AG04450 (cell line): ENCODE data around the gene MYO15A. TPM values are rescaled to one million over a fixed set of nuclear protein-coding genes. Genes with fewer than 3 reads are reported as not detected.

Source experiments
- CTCF ChIA-PET: fragments of 300-600, 350-600 bp; formaldehyde crosslinking; extraction: SDS; loops from one replicate; lab custom pipeline; 2022; ENCODE audit warnings: antibody characterized with exemption, inconsistent platforms; lab: Charles Lee
- POLR2A ChIA-PET: fragments of 350-600 bp; formaldehyde crosslinking; extraction: SDS; loops from one replicate; lab custom pipeline; 2021; ENCODE audit warnings: antibody characterized with exemption, inconsistent platforms; lab: Yijun Ruan, JAX
- DNase-seq: peaks from one replicate; pipeline ENCODE4 v3.0.0-alpha.2; 2011; ENCODE audit warnings: low read depth, low spot score
- H3K27ac ChIP-seq: one replicate; pipeline ENCODE4 v1.5.1; 2012; ENCODE audit warnings: low read depth, low read length, control low read depth
- H3K27me3 ChIP-seq: one replicate; pipeline ENCODE4 v1.6.0; 2012; ENCODE audit warnings: low read length; ENCODE audit not compliant: control insufficient read depth, insufficient read depth
- H3K4me3 ChIP-seq: 2 replicates; pipeline ENCODE4 v1.5.1; 2011; ENCODE audit warnings: mild to moderate bottlenecking, low read depth, low read length, control low read depth
- H3K9me3 ChIP-seq: 2 replicates; pipeline ENCODE4 v1.5.1; 2012; ENCODE audit warnings: low read length; ENCODE audit not compliant: control insufficient read depth, insufficient read depth
- CTCF ChIP-seq: IDR thresholded peaks from 2 replicates; pipeline ENCODE4 v1.5.1; 2011; ENCODE audit warnings: low read depth, low read length, control low read depth, inconsistent platforms
- polyA plus RNA-seq: library from polyadenylated mRNA; depleted of rRNA; stranded (reverse); fragments of >200 nt; gene quantifications from 2 replicates; pipeline ENCODE4 v1.2.3, GENCODE V29; 2011

Gene MYO15A
- polyA plus RNA-seq, 1 experiment, result 0.19 TPM

GRCh38 chr17:18181358-18181757 lies 72.8 kb downstream of the MYO15A start:
- H3K27ac ChIP-seq, result no peak overlapping the region
- no peak for DNase-seq
- POLR2A ChIA-PET, result interaction anchor here (0.7 kb wide), 1 partner anchor 132 kb away, joined by 3 read pairs; no protein-coding TSS in a partner anchor
- CTCF ChIA-PET, result no interaction called here
- no peak for TF ChIP-seq CTCF
- H3K27me3 ChIP-seq, result no peaks in the 10 kb centered on the region
- H3K9me3 ChIP-seq, result no peaks in the 10 kb centered on the region; the same call in 1 of the 2 replicates
- no peak overlapping the region for H3K4me3 ChIP-seq

GRCh38 chr17:18182110-18182977 lies 73.8 kb downstream of the MYO15A start:
- DNase-seq, result no peak
- no peaks in the 10 kb centered on the region; the same call in 1 of the 2 replicates for H3K9me3 ChIP-seq
- ChIA-PET POLR2A (interaction anchor here (0.7 to 1.4 kb wide), 5 partner anchors 21 to 677 kb away, joined by 3 to 6 read pairs (median 3); no protein-coding TSS in a partner anchor), CTCF (interaction anchor here (0.7 kb wide), 1 partner anchor 73 kb away, joined by 3 read pairs; no protein-coding TSS in a partner anchor)
- TF ChIP-seq CTCF, result no peak
- H3K4me3 ChIP-seq, result peak overlapping the region; percentile 91
- peak overlapping the region; percentile 99 for H3K27ac ChIP-seq
- no peaks in the 10 kb centered on the region for H3K27me3 ChIP-seq

GRCh38 chr17:18182978-18183333 lies 74.4 kb downstream of the MYO15A start:
- peak overlapping the region; percentile 99 for H3K27ac ChIP-seq
- ChIA-PET CTCF (interaction anchor here (0.7 kb wide), 1 partner anchor 72 kb away, joined by 3 read pairs; no protein-coding TSS in a partner anchor), POLR2A (interaction anchor here (0.7 to 1.4 kb wide), 5 partner anchors 15 to 75 kb away, joined by 3 to 10 read pairs (median 5); no protein-coding TSS in a partner anchor)
- H3K4me3 ChIP-seq, result peak overlapping the region; percentile 91
- peak; percentile 34 for DNase-seq
- no peak for TF ChIP-seq CTCF
- no peaks in the 10 kb centered on the region; the same call in 1 of the 2 replicates for H3K9me3 ChIP-seq
- no peaks in the 10 kb centered on the region for H3K27me3 ChIP-seq

GRCh38 chr17:18183334-18184142 lies 75.0 kb downstream of the MYO15A start, which contains the start of gene ALKBH5:
ALKBH5 (plus strand) TSS chr17:18183828; CDS start chr17:18184244, 416 bp downstream.
- TF ChIP-seq CTCF, result peak; percentile 39
- Histone ChIP-seq H3K4me3 (peak within 1 kb of the TSS; percentile 91), H3K27ac (peak within 1 kb of the TSS; percentile 99), H3K27me3 (no peaks in the 10 kb centered on the region), H3K9me3 (no peaks in the 10 kb centered on the region; the same call in 1 of the 2 replicates)
- POLR2A ChIA-PET, result interaction anchor here (0.6 to 1.4 kb wide), 10 partner anchors 14 to 95 kb away, joined by 3 to 10 read pairs (median 4); no protein-coding TSS in a partner anchor
- DNase-seq, result peak; percentile 99
- CTCF ChIA-PET, result interaction anchor here (0.7 kb wide), 2 partner anchors 21 to 72 kb away, joined by 3 to 4 read pairs; no protein-coding TSS in a partner anchor
